ENCODE results near the gene TTC5.
"Not testable (repeated sequence)": the region's sequence is repeated elsewhere in the genome, so short reads cannot be mapped to it uniquely, and the experiment has no call there.

TTC5 gene

DNA sequence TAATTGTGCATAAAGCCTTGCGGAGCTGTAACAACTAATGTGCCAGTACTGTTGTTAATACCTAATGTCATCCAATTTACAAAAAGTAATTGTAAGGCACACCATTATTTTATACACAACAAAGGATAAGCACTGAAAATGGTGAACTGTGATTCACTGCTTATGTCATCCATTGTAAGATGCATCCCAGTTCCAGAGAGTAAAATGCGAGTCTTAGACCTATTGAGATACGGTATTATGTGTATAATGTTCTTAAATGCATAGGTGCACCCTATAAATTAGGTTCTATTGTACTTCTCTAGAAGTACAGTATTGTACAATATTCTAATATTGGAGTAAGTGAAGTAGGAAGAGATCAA is 38.1 kb upstream of the TTC5 start:
- TF ChIP-seq, protein P1, sequence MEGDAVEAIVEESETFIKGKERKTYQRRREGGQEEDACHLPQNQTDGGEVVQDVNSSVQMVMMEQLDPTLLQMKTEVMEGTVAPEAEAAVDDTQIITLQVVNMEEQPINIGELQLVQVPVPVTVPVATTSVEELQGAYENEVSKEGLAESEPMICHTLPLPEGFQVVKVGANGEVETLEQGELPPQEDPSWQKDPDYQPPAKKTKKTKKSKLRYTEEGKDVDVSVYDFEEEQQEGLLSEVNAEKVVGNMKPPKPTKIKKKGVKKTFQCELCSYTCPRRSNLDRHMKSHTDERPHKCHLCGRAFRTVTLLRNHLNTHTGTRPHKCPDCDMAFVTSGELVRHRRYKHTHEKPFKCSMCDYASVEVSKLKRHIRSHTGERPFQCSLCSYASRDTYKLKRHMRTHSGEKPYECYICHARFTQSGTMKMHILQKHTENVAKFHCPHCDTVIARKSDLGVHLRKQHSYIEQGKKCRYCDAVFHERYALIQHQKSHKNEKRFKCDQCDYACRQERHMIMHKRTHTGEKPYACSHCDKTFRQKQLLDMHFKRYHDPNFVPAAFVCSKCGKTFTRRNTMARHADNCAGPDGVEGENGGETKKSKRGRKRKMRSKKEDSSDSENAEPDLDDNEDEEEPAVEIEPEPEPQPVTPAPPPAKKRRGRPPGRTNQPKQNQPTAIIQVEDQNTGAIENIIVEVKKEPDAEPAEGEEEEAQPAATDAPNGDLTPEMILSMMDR (IDR thresholded peaks at IDR 0.05; ENCODE audit: borderline replicate concordance, insufficient read depth, low read depth, low read length): no peak
- H3K4me3 ChIP-seq (ENCODE audit: low read depth, low read length): peak overlapping the region; percentile 75

DNA sequence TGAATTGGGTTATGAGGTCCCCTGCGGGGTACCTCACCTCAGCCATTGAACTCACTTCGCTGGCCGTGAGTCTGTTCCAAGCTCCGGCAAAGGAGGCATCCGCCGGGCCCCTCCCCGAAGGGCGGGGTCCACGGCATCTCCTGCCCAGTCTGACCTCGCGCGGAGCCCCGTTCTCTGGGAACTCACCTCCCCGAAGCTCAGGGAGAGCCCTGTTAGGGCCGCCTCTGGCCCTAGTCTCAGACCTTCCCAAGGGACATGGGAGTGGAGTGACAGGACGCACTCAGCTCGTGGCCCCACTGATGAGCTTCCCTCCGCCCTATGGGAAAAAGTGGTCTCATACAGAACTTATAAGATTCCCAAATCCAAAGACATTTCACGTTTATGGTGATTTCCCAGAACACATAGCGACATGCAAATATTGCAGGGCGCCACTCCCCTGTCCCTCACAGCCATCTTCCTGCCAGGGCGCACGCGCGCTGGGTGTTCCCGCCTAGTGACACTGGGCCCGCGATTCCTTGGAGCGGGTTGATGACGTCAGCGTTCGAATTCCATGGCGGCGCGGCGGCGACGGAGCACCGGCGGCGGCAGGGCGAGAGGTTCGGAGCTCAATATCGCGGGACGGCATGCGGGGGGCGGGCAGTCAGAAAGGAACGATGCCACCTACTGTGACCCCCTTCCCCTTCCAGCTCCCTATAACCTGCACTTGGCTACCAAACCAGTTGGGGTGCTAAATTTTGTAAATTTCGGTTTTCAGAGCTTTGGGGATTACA is 37.5 kb upstream of the TTC5 start, which contains the start of gene PARP2:
PARP2 (plus strand) TSS at position 544 of the 770 bp plus-strand sequence; CDS start at position 551, 7 bp downstream.
- peak within 1 kb of the TSS; percentile 75 for H3K4me3 ChIP-seq (ENCODE audit: low read depth, low read length)
- TF ChIP-seq, protein P1 (IDR thresholded peaks at IDR 0.05; ENCODE audit: borderline replicate concordance, insufficient read depth, low read depth, low read length): no peak

DNA sequence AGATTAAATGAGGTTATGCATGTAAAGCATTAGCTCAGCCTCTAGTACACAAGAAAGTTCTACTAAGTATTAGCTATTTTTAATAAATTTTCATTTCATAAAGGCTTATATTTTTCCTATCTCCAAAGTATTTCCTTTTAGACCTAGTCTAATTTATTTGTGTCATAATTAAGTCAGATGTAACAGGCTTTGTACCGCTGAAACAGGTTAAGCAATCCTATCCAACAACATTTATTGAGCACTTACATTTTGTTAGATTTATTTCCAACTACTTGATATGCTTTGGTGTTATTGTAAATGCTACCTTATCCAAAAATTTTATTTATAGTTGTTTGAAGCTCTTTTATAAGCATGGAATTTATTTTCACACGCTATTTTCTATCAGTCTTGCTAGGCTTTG is 35.9 kb upstream of the TTC5 start:
- TF ChIP-seq, protein P1 (IDR thresholded peaks at IDR 0.05; ENCODE audit: borderline replicate concordance, insufficient read depth, low read depth, low read length): no peak
- H3K4me3 ChIP-seq (ENCODE audit: low read depth, low read length): peak overlapping the region; percentile 75

DNA sequence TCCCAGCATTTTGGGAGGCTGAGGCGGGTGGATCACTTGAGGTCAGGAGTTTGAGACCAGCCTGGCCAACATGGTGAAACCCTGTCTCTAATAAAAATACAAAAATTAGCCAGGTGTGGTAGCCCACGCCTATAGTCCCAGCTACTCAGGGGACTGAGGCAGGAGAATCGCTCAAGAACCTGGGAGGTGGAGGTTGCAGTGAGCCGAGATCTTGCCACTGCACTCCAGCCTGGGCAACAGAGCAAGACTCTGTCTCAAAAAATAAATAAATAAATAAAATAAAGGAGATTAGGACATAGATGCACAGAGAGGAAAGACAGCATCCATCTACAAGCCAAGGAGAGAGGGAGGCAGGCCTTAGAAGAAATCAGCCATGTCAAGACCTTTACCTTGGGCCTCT is 35.3 kb upstream of the TTC5 start:
- H3K4me3 ChIP-seq (ENCODE audit: low read depth, low read length): not testable (repeated sequence)

DNA sequence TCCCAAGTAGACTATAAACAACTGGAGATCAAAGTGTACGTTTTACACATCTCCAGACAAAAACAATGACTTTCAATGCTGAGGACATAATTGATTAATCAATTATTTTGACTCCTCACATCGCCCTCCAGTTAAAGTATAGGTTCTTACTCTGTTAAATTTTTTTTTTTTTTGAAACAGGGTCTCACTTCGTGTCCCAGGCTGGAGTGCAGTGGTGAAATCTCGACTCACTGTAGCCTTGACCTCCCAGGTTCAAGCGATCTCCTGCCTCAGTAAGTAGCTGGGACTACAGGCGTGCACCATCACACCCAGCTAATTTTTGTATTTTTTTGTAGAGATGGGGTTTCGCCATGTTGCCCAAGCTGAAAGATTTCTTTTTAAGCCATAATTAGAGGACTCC is 28.3 kb upstream of the TTC5 start:
- TF ChIP-seq, protein P1 (IDR thresholded peaks at IDR 0.05; ENCODE audit: borderline replicate concordance, insufficient read depth, low read depth, low read length): no peak
- no peak overlapping the region for H3K4me3 ChIP-seq (ENCODE audit: low read depth, low read length)

DNA sequence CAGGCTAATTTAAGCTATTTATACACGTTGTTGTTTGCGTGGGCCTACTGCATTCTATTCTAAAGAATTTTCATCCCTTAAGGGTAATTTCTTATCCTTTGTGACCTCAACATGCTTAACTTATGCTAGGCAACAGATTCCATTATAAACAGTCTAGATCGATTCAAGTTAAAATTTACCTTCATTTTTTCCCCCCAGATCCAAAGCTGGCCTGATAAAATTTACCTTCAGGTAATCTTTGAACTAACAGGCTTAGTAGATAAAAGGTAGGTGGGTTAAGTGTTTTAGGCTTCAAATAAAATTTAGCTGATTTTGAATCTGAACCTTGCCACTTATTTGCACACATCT is 27.7 kb upstream of the TTC5 start:
- TF ChIP-seq, protein P1 (IDR thresholded peaks at IDR 0.05; ENCODE audit: borderline replicate concordance, insufficient read depth, low read depth, low read length): no peak
- peak overlapping the region; percentile 76 for H3K4me3 ChIP-seq (ENCODE audit: low read depth, low read length)

DNA sequence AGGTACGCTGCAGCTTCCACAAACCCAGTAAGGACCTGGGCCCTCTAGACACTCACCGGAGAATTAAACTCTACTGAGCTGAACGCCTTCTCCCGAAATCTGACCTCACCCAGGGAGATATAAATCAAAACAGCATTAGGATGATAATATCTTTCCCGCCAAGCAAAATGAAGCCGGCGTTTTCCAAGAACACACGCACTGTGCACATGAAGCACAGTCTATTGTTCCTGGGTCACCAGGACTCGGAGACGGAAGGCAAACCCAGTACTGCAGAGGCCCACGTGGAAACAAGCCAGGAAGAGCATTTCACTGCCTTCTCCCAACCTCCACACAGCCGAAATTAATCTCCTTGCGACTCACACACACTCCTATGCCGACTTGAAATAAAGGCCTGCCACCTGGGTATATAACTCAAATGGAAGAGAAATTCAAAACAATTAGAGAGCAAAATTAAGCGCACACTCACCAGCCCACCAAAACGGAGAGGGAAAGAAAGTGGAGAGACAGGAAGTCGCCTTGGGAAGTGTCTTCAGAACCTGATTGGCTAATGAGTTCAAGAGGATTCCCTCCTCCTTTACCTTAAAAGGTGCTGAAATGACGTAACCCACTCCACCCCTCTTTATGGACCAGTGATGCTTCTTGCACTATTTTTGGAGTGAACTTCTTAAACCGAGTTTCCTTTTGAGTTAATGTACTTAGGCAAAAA is 27.2 kb upstream of the TTC5 start, which contains the start of gene CCNB1IP1:
CCNB1IP1 (minus strand) TSS at position 492 of the 706 bp plus-strand sequence. CDS start 16,756 bp downstream, outside the sequence.
- TF ChIP-seq, protein P1 (IDR thresholded peaks at IDR 0.05; ENCODE audit: borderline replicate concordance, insufficient read depth, low read depth, low read length): no peak
- H3K4me3 ChIP-seq (ENCODE audit: low read depth, low read length): peak within 1 kb of the TSS; percentile 76
